Spleen (tissue), 7 donors: ENCODE results near the gene DDR1.

Experiments used
- POLR2A ChIP-seq, 3 donors: fragments of 450-650 bp; IDR thresholded peaks; one replicate each; pipeline ENCODE4 v1.5.1; 2017; ENCODE audit warnings: antibody characterized with exemption in 3 of 3, mild to moderate bottlenecking in 1 of 3
- POLR2AphosphoS5 ChIP-seq, 3 donors: sonication (generic); formaldehyde crosslinking; IDR thresholded peaks; one replicate each; pipeline ENCODE4 v1.5.1; 2017; ENCODE audit warnings: antibody characterized with exemption in 3 of 3
- TF ChIP-seq, protein P1 (sequence below), 11 experiments: fragments of 200-600 bp in 7 of 11; fragments of 450-650 bp in 4 of 11; sonication (generic) in 4 of 11; IDR thresholded peaks in 8 of 11; conservative IDR thresholded peaks in 3 of 11; 1 replicate in 7 of 11; 2 replicates in 4 of 11; pipeline versions ENCODE4 v1.4.0 to v1.8.0; 2016 to 2021; ENCODE audit warnings: antibody characterized with exemption in 11 of 11, inconsistent platforms in 4 of 11, mild to moderate bottlenecking in 1 of 11
- donor health status: DM: no; HTN: no; CAD: no; lungs with moderate emphysema.
- donor health status: DM: no; HTN: no; CAD: no.
- donor health status: DM: no; HTN: no; CAD: no.

DNA sequence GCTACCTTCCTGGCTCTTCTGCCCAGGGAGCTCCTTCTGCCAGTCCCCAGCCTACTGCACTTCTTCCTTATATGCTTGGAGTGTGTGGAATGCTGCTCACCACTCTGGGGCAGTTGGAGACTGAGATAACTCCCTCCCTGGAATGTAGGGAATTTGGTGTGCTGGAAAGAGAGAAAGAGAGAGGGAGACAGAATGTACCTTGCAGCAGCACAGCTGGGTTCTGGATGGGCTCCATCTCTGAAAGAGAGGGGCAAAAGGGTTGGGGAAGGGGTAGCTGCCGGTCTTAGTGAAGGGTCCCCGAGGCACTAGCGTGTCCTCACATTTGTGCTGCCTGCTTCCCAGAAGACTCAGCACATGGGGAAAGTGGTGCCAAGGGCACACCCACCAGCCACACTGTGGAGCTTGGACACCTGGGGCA is 40.2 kb upstream of the DDR1 start:
- TF ChIP-seq POLR2AphosphoS5 (IDR thresholded peaks at IDR 0.05) (no peak), POLR2A (IDR thresholded peaks at IDR 0.05) (no peak)
- TF ChIP-seq, protein P1, sequence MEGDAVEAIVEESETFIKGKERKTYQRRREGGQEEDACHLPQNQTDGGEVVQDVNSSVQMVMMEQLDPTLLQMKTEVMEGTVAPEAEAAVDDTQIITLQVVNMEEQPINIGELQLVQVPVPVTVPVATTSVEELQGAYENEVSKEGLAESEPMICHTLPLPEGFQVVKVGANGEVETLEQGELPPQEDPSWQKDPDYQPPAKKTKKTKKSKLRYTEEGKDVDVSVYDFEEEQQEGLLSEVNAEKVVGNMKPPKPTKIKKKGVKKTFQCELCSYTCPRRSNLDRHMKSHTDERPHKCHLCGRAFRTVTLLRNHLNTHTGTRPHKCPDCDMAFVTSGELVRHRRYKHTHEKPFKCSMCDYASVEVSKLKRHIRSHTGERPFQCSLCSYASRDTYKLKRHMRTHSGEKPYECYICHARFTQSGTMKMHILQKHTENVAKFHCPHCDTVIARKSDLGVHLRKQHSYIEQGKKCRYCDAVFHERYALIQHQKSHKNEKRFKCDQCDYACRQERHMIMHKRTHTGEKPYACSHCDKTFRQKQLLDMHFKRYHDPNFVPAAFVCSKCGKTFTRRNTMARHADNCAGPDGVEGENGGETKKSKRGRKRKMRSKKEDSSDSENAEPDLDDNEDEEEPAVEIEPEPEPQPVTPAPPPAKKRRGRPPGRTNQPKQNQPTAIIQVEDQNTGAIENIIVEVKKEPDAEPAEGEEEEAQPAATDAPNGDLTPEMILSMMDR (IDR thresholded peaks at IDR 0.05 in 8 of 11, conservative IDR thresholded peaks at IDR 0.05 in 3 of 11), result no peak
